NCI-H2227 (cell line): Measurements from ENCODE around the gene JARID2.

ENCODE experiments used
- DNase-seq: peaks from one replicate; lab custom pipeline; 2025; ENCODE audit not compliant: unreplicated experiment; lab: John Stamatoyannopoulos, UW

JARID2 gene

DNA sequence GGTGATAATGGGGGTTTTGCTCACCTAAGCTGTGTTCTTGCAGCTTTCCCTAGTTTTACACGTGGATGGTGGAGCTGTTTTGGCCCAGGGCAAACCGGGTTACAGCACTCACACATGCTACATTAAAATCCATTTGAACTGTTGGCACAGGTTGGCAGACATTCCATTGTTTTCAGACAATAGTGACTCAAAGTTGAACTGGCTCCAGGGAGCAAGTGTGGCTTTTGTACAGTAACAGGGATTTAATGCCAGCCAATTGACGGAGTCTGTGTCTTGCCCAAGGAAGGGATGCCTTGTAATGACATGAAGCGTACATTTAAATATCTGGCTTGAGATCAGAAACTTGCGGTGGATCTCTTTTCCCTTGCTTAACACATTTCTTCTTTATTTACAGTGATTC, 233.9 kb downstream of the JARID2 start:
- DNase-seq = no peak

DNA sequence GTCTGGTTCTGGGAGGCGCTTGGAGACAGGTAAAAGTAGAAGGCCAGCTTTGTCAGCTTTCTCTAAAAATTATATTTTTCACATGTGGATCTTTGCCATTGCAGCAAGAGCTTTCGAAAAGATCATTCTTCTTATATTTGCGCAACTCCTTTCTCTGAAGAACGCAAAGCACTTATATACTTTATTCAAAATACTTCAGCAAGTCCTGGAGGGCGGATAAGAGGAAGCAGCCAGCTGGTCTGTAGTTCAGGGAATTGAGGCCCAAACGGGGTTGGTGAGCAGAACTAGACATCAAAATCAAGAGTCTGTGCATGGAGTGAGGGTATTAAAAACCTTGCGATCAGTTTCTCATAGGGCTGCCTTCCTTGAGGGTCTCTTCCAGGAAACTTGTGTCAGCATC, 234.7 kb downstream of the JARID2 start:
- no peak for DNase-seq

DNA sequence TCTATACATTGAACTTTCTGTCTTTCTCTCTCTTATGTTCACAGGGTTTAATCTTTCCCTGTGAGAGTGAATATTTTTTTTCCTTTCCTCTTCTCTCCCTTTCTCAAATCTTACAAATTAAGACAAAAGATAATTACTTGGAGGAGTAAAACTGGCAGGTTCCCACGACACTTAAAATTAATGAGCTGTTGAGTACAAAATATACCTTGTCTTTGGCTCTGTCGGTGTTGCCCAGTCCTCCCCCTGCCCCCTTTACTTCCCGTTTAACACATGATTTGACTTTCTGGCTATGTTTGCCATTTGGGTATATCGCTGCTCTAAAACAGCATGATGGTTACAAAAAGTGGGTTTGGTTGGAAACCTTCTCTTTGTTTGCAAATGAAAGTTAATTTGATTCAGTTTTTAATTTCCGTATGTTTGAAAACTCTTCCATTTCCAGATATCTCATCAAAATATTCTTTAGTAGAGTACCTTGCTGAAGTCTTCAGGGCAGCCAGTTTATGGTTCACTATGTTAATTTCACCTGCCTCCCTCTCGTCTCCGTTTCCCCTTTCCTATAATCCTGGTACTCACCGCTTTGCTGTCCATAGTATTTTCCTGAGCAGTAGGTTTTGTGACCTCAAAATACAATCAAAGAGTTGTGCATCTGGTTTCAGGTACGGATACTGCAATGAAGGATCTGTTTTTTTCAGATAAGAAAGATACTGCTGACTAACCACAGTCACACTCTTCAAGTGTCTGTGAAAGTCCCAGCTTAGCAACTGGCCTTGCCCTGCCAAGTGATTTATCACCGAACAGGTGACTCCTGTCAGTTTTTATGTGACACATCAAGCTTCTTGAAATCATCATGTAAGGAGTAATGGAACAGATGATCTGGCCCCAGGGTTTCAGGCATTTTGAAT, 235.8 kb downstream of the JARID2 start:
- no peak for DNase-seq

DNA sequence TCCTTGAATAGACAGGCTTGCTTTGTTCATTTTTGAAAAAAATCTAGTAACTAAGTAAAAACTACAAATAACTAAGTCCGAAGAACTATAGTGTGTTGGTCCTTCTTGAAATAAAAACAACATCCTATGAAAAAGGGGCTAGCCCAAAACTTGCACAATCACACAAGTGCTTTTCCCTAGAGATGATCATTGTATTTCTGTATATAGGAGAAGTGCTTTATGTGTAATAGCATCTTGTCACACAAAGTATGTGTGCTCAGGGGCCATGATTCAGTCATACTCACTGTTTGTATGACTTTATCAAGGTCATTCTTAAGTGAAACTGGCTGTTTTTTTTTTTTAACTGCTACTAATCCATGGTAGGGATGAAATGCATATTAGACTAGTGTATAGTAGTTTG, 237.2 kb downstream of the JARID2 start:
- no peak for DNase-seq

DNA sequence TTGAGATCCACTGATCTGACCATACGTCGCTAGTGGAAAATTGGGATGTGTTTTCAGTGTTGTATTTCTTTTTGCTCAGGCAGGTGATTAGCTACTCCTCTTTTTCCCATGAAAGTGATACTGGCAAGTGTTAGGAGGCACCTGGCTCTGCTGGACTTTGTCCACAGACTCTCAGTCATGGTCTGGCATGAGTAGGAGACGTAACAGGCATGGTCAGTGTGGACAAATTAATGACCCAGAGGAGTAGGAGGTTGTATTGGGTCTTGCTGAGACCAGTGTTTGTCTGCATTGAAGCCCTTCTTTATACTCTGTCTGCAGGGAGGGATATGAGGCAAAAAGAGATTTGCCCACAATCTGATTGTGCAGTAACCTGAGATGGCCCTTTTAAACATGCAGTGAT, 238.3 kb downstream of the JARID2 start:
- no peak for DNase-seq

DNA sequence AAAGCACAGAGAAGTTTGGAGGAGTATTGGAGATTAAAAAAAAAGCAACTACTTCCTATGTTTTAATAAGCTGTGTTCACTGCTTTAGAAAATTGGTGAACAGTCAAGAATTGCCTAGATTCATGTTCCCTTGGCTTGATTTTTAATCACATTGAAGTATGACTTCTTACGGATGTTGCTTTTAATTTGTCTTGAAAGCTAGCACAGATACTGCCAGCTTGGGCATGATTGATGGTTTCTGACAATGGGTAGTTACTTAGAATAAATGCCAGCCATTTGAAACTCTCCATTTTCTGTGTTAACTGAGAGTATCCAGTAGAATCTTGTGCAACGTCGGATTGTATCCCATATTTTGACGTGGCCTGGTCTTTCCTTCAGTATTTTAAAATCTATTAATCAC, 239.0 kb downstream of the JARID2 start:
- peak; percentile 15 for DNase-seq

DNA sequence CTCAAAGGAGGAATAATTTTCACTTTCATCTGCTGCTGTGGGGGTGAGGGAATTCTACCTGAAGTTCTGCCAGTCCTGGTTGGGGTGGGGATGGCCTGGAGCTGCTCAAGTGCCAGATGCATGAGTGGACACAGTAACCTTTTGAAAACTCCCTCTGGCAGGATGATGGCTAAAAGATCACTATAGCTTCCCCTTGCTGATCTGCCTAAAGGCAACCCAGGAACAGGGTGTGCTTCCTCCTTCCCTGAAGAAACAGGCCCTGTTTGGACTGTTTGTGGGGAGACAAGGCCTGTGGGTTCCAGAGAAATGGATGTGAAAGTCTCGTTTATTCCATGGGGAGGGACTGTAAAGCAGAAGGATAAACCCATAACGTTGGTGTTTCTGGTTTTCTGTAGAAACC, 240.1 kb downstream of the JARID2 start:
- no peak for DNase-seq

DNA sequence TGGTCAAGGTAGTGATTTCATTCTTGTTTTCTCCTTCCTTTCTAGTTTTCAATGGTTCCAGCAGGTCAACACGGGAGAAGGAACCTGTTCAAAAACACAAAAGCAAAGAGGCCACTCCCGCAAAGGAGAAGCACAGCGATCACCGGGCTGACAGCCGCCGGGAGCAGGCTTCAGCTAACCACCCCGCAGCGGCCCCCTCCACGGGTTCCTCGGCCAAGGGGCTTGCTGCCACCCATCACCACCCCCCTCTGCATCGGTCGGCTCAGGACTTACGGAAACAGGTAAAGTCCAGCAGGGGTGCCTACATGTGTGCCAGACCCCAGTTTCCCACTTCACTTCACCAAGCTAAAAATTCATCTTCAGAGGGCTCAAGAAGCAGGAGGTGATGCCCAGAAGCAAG, 241.4 kb downstream of the JARID2 start:
- DNase-seq = no peak

DNA sequence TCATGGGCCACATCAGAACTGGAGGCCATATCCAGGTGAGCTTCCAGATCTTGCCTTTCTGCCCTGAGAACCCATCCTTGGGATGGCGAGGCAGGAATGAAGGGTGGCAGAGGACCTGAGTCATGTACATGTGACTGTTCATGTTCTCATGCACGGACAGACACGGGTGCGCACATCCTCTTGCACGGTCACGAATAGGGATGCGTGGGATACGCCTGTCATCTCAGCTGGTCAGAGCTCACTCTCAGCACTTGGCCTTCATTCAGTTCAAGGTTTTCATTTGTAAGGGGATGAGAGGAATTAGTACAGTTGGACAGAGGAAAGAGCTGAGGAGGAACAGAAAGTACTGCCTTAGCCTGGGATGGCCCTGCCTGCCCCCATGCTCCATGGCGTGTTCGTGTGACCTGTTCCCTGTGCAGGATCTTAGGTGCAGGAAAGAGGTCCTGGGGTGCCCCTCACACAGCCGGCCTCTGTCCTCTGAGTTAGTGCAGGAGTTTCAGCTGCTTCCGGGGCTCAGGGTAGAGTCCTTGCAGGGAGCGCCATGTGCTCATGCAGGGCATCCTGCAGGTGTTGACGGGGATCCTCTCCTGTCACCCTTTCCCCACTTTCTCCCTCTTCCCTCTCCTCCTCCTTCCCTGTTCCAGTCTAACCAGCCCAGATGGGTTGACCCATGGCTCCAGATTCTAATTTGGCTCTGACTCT, 243.5 kb downstream of the JARID2 start:
- DNase-seq = no peak

DNA sequence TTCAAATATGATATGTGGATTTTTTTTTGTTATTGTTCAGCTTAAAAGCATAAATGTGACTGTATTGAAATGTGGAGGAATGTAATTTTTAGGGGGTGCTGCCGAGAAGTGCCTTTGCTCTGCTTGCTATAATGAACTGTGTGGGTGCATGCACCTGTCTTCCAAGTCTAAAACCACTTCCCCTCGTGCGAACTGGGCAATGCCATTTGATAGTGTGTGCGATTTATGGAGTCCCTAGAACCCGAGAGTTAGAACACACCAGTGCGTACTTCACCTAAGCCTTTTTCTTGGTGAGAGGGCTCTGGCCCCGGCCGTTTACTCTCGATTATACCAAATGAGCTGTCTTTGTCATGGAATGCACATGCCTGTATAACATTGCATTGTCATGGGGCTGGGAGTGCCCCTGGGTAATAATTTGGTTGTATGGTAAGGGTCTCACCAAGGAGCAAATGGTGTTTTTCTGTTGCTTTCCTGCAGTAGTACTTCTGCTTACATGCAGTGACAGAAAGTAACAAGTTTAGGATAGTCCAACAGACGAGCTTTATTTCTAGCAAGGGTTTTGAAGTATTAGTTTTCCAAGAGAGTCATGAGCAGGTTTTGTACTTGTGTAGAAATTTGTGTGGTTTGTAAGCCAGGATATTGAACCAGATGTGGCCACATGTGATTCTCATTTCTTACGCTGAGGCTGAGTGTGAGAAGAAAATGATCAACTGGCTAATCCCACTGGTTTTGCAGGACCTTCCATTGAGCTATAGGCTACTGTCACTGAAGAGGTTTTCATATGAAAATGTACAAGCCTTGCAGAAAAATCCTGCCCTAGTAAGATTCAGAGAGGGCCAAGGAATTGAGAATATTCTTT, 244.6 kb downstream of the JARID2 start:
- DNase-seq = no peak

DNA sequence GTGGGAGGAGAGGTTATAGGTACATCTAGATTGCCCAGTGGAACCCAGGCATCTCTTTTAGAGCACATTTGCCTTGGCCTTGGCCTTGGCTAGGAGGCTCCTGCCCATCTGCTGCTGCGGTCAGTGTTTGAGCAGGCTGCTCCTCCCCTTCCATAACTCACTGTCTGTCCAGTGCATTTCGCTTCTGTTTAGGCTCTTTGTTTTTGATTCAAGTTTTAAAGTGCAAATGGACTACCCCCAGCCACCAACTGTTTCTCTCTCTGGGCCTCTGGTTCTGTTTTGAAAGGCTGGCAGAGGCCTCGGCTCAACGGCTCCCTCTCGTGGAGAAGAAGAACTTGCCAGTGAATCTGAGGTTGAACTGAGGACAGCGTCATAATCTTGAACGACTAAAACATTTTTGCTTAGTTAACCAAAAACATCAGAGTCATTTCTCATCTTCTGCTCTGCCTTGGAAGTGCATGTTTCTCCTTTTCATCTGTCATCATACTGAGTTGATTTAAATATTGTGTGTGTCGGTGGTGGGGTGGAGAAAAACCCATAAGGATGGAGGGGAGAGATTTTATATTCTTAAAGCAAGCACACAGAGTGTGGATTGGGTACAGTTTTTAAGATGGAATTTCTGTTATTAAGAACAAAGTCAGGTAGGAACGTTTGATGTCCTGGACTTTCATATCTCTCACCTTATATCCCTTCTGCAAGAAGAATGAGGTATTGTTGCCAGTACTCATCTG, 245.6 kb downstream of the JARID2 start:
- DNase-seq = peak; percentile 64

DNA sequence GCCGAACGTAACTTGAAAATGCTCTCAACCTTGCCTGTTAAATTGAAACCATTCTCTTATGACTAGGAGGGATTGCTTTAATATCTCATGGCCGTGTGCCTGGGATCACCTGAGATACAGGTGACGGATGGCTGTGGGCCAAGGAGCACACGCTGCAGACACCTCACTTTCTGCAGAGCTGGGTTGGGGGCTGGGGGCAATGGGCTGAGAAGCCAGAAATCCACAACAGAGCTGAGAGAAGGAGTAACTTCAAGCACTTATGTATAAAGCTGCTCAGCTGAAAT, 246.1 kb downstream of the JARID2 start:
- DNase-seq = no peak

DNA sequence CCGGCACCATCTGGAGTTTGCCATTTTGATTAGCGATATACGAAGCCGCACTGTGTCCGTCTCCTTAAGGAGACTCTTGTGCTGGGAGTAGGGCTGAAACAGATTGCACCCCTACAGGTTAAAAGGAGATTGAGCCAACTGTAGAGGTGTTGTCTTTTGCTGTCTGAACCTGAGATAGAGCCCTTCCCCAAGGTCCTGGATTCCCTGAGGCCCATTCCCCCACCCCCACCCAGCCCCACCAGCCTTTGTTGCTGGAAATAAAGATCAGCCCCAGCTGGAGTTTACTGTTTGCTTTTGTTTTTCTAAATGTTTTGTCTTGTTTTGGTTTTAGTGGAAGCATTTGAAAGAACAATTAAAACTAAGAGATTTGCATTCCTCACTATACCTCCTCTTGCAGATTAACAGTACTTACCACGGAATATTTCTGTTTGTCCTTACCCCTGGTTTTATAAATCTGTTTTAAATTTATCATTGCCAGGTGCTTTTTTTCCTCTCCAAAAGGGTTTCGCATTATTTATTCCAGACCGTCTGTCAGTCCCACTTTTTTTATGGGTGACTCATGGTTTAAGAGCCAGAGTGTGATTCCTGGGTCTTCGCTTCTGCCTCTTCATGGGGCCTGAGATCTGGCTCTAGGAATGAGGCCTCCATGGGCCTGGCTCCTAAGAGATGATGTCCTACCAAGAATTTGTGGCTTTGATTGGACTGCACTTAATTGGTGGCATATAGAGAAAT, 247.7 kb downstream of the JARID2 start:
- no peak for DNase-seq

DNA sequence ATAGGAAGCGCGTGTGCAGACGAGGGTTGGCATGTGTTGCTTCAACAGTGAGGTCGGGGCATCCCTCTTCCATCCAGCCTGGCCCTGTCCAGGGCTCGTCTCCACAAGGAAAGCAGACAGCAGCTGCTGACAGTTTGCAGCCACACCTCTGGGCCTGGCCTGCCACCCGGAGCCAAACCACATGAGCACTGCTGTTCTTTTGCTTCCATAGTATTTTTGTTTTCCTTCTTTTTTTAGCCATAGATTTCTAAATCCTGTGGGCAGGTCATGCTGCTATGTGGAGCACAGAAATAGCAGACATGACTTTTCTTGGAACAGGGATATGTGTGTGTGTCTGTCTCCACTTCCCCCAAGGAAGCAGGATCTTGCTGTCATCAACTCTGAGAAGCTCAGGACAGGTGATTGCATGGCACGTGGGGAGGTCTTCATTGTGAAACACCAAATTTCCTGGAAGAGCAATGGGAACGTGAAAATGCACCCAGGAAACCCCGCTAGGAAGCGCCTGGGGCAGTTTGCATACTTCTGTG, 249.6 kb downstream of the JARID2 start:
- no peak for DNase-seq

DNA sequence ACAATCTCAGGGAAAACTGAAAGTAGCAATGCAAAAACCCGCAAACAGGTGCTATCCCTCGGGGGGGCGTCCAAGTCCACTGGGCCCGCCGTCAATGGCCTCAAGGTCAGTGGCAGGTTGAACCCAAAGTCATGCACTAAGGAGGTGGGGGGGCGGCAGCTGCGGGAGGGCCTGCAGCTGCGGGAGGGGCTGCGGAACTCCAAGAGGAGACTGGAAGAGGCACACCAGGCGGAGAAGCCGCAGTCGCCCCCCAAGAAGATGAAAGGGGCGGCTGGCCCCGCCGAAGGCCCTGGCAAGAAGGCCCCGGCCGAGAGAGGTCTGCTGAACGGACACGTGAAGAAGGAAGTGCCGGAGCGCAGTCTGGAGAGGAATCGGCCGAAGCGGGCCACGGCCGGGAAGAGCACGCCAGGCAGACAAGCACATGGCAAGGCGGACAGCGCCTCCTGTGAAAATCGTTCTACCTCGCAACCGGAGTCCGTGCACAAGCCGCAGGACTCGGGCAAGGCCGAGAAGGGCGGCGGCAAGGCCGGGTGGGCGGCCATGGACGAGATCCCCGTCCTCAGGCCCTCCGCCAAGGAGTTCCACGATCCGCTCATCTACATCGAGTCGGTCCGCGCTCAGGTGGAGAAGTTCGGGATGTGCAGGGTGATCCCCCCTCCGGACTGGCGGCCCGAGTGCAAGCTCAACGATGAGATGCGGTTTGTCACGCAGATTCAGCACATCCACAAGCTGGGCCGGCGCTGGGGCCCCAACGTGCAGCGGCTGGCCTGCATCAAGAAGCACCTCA, 250.7 kb downstream of the JARID2 start:
- no peak for DNase-seq

DNA sequence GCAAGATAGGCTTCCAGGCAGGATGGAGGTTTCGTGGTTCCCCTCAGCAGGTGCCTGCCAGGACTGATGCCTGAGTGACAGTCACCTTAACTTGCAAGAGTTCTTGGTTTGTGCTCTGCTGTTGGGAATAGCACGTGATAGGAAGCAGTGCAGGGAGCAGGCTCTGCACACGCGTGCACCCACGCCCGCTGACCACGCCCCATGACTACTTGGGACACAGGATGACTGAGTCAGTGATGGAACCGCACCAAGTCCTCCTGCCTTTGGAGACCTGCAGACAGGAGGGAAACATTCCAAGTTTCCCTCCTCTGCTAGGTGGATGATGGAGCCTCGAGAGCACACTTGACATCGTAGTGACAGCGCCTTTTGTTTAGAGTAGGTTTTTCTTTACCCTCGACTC, 252.8 kb downstream of the JARID2 start:
- no peak for DNase-seq

DNA sequence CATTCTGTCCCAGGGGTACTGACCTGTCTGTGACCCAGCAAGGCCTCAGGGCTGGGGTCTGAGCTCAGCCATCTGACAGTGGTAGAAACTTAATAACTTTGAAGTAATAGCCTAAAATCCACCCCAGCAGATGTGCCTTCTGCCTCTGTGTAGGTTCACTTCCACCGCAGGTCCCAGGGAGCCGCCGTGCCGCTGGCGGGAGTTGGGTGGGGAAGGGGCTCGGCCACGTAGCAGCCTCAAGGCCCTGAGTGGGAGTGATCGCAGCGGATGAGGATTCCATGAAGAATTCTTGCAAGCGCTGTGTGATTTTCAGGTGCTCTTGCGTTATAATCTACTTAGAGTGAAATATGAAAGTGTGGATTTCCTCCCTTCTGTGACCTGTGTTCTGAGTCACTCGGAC, 253.3 kb downstream of the JARID2 start:
- no peak for DNase-seq

DNA sequence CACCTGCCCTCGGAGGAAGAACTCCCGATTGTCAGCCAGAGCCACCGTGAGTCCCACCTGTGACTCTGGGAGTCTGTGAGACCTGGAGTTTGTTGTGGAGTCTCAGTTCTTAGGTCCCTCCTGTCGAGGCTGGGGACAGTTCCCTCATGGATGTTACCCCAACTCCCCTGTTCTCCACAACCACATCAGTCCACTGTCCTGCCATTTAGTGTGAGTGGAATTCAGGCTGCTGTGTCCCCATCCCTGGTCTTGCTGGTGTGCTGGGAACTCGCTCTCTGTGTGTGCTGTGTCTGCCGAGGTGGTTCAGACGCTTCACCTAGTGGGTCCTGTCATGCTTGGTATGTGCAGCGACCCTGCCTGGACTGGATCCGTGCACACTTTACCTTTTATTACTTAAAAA, 253.7 kb downstream of the JARID2 start:
- no peak for DNase-seq

DNA sequence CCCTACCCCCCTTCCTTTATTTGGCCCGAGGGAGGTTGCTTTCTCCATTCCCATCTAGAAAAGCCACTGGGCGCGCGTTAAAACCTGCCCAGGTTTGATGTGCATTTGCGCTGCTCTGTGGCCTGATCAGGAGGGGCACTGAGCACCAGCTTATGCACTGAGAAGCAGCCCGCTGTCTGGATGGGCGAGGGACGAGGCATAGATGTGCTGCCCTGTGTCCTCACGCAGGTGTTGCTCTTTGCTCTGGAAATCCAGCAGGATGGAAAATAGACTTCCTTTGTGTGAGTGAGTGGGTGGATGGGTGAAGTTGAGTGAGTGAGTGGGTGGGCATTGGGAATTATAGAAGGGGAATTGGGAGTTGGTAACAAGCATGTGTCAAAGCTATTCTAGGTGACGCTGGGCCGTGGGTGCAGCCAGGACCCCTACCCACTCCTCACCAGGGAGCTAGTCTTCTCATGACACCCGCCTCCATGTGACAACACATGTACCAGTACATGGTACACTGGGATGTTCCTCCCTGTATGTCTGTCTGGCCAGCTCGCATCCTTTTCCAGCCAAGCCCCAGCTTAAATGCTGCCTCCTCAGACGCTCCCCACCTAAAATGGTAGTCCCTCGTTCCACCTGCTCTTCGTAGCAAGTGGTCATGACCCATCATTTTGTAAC, 254.3 kb downstream of the JARID2 start:
- no peak for DNase-seq
